AG04450 (cell line): ENCODE results near the gene TOMM40L. TPM values are rescaled to one million over a fixed set of nuclear protein-coding genes. Genes with fewer than 3 reads are reported as not detected.
A peak's percentile ranks its signal among the peaks of the same experiment; 100 is the strongest.
"Not testable (repeated sequence)": the region's sequence is repeated elsewhere in the genome, so short reads cannot be mapped to it uniquely, and the experiment has no call there.

Experiments
- CTCF ChIA-PET: fragments of 300-600, 350-600 bp; formaldehyde crosslinking; extraction: SDS; loops from one replicate; lab custom pipeline; 2022; ENCODE audit warnings: antibody characterized with exemption, inconsistent platforms; lab: Charles Lee
- POLR2A ChIA-PET: fragments of 350-600 bp; formaldehyde crosslinking; extraction: SDS; loops from one replicate; lab custom pipeline; 2021; ENCODE audit warnings: antibody characterized with exemption, inconsistent platforms; lab: Yijun Ruan, JAX
- DNase-seq: peaks from one replicate; pipeline ENCODE4 v3.0.0-alpha.2; 2011; ENCODE audit warnings: low read depth, low spot score
- H3K27ac ChIP-seq: one replicate; pipeline ENCODE4 v1.5.1; 2012; ENCODE audit warnings: low read depth, low read length, control low read depth
- H3K27me3 ChIP-seq: one replicate; pipeline ENCODE4 v1.6.0; 2012; ENCODE audit warnings: low read length; ENCODE audit not compliant: control insufficient read depth, insufficient read depth
- H3K4me3 ChIP-seq: 2 replicates; pipeline ENCODE4 v1.5.1; 2011; ENCODE audit warnings: mild to moderate bottlenecking, low read depth, low read length, control low read depth
- H3K9me3 ChIP-seq: 2 replicates; pipeline ENCODE4 v1.5.1; 2012; ENCODE audit warnings: low read length; ENCODE audit not compliant: control insufficient read depth, insufficient read depth
- CTCF ChIP-seq: IDR thresholded peaks from 2 replicates; pipeline ENCODE4 v1.5.1; 2011; ENCODE audit warnings: low read depth, low read length, control low read depth, inconsistent platforms
- polyA plus RNA-seq: library from polyadenylated mRNA; depleted of rRNA; stranded (reverse); fragments of >200 nt; gene quantifications from 2 replicates; pipeline ENCODE4 v1.2.3, GENCODE V29; 2011

Gene TOMM40L
- polyA plus RNA-seq, 1 experiment: 9.3 TPM

DNA sequence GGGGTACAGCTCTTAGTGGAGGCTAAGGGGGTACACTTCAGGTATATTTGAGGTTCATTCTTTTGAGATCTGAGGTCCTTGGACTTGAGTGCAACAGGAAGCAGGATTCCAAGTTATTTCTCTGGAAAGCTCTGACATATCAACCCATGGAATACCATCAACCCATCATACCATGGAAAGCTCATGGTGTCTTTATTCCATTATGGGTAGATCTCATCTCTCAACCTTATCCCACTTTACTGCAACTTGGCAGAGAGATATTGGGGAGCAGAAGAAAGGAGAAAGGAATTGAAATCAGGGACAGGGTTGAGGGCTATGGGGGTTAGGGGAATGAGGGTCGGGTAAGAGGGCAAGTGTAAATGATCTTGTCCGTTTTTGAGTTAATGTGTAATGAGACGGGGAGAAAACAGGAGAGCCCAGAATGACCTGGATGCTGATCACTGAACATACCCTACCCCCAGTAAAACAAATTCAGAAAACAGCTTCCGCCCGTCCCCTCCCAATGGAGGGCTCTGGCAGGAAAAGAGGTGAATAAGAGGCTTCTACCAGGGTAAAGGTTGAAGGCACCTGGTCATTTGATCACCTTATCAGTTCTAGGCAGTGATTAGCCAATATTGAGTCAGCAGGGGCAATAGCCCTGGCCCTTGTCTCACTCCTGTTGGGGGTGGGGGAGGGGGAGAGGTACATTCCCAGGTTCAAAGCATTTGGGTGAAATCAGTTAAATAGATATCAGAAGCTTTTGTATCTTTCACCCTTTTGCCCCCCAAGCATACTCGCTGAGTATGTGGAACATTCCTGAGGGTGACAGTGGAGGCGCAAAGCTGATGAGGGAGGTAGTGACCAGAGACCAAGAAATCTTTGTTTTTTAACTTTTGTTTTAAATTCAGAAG lies 1.8 kb upstream of the TOMM40L start:
- no peak for TF ChIP-seq CTCF
- ChIA-PET POLR2A (no interaction called here), CTCF (interaction anchor here (0.9 to 8.9 kb wide), 11 partner anchors 8 to 158 kb away, joined by 4 to 126 read pairs (median 29); partner anchors contain the start of genes ADAMTS4, FCER1G, NDUFS2 and PPOX)
- no peaks in the 10 kb centered on the region for H3K9me3 ChIP-seq
- H3K27ac ChIP-seq: no peak overlapping the region
- no peak overlapping the region for H3K4me3 ChIP-seq
- H3K27me3 ChIP-seq: no peaks in the 10 kb centered on the region
- no peak for DNase-seq

DNA sequence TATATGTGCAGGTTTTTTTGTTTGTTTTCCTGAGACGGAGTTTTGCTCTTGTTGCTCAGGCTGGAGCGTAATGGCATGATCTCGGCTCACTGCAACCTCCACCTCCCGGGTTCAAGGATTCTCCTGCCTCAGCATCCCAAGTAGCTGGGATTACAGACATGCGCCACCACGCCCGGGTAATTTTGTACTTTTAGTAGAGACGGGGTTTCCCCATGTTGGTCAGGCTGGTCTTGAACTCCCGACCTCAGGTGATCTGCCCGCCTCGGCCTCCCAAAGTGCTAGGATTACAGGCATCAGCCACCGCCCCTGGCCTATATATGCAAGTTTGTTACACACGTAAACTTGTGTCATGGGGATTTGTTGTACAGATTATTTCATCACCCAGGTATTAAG lies 1.2 kb upstream of the TOMM40L start:
- H3K9me3 ChIP-seq, H3K27me3 ChIP-seq, H3K4me3 ChIP-seq, POLR2A ChIA-PET, H3K27ac ChIP-seq, DNase-seq: not testable (repeated sequence)
- CTCF ChIA-PET: interaction anchor here (0.9 to 8.9 kb wide), 11 partner anchors 8 to 157 kb away, joined by 5 to 126 read pairs (median 29); partner anchors contain the start of genes ADAMTS4, FCER1G and NDUFS2

DNA sequence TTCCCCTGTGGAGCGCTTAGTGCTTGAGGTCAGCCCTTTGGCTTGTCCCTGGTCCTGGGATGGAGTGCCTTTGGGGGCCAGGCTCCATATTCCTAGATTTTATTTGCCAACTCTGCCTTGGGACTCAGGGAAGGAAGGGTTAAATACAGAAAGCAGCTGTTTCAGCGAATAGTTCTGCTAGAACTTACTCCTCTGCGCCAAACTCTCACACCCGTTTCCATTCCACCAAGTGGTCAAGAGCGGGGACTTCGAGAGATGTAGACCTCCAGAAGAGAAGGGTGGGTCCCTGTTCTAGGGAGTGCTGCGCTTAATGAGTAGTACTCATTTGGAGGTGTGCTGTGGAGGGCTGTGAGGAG lies 704 bp upstream of the TOMM40L start:
- no peak for TF ChIP-seq CTCF
- Histone ChIP-seq H3K27me3 (no peaks in the 10 kb centered on the region), H3K9me3 (no peaks in the 10 kb centered on the region), H3K4me3 (no peak overlapping the region), H3K27ac (no peak overlapping the region)
- ChIA-PET CTCF (interaction anchor here (0.6 to 8.9 kb wide), 34 partner anchors 9 to 1291 kb away, joined by 3 to 197 read pairs (median 6); partner anchors contain the start of genes ADAMTS4, FCER1G, NDUFS2 and PCP4L1), POLR2A (interaction anchor here (0.7 to 1.9 kb wide), 7 partner anchors 8 to 89 kb away, joined by 3 to 13 read pairs (median 7); partner anchors contain the start of genes NDUFS2 and SDHC)
- DNase-seq: no peak

- DNase-seq: no peak
- H3K27me3 ChIP-seq: no peaks in the 10 kb centered on the region
- no peaks in the 10 kb centered on the region for H3K9me3 ChIP-seq
- POLR2A ChIA-PET: interaction anchor here (0.6 to 1.9 kb wide), 7 partner anchors 10 to 99 kb away, joined by 3 to 13 read pairs (median 7); partner anchors contain the start of genes NDUFS2 and SDHC
- CTCF ChIA-PET: interaction anchor here (0.6 to 8.9 kb wide), 40 partner anchors 10 to 1977 kb away, joined by 3 to 197 read pairs (median 6); partner anchors contain the start of genes ADAMTS4, CFAP126, FCER1G and NDUFS2
- H3K4me3 ChIP-seq: peak overlapping the region; percentile 97
- no peak for TF ChIP-seq CTCF
- H3K27ac ChIP-seq: no peak overlapping the region
Observed at GRCh38 chr1:161226320-161226711, 456 bp downstream of the TOMM40L start.

- no peak for DNase-seq
- Histone ChIP-seq H3K9me3 (no peaks in the 10 kb centered on the region), H3K4me3 (peak overlapping the region; percentile 97), H3K27ac (no peak overlapping the region), H3K27me3 (no peaks in the 10 kb centered on the region)
- ChIA-PET POLR2A (interaction anchor here (1.9 kb wide), 1 partner anchor 30 kb away, joined by 13 read pairs; no protein-coding TSS in a partner anchor), CTCF (interaction anchor here (0.6 to 8.9 kb wide), 35 partner anchors 9 to 515 kb away, joined by 3 to 197 read pairs (median 7); partner anchors contain the start of genes ADAMTS4, CFAP126, FCER1G and NDUFS2)
- no peak for TF ChIP-seq CTCF
Observed at GRCh38 chr1:161226759-161227158, 899 bp downstream of the TOMM40L start.
